ENCODE data around the gene SLC5A10.

Gene SLC5A10

DNA sequence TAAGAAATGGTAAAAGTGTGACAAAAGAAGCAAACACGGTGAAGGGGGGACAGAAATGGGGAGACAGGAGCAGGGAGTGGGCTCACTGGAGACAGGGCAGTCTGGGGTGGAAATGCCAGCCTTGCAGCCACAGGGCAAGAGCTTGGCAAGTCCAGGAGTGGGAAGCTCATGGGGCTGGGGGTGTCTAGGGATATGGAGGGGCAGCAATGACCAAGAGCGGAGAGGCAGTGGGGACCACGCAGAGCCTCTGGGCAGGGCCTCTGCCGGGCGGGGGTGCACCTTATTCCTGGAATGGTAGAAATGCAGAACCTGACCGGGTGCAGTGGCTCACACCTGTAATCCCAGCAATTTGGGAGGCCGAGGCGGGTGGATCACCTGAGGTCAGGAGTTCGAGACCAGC is 12.6 kb downstream of the SLC5A10 start:
- DNase-seq (ENCODE audit: low read depth in 2 of 2) = no peak

DNA sequence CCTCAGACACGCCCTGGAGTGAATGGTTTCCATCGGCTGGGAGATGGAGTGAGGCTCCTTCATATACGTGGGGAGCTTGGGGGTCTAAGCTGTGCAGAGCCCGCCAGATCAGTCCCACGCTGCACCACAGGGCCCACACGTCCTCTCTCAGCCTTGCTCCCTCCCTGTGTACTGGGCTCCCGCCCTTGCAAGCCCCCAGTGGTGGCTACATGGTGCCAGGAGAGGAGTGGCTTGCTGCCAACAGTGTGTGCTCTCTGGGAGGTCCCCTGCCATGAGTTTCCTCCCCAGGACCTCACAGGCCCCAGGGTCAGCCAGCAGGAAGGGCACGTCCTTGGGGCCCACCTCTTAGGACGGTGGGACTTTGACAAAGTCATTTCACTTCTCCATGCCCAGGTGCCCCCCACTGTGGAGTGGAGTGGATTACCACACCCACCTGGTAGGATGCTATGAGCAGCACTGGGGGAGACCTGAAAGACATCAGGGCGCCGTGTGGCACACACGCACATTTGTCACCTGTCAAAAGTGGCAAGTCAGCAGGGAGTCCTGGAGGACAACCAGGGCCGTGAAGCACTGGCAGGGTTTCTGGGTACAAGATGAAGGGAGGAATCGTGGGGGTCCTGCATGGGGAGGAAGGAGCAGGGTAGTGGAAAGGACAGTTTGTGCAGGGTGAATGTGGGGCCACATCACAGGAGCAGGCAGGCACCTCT is 13.7 kb downstream of the SLC5A10 start:
- DNase-seq (ENCODE audit: low read depth in 2 of 2) = no peak

- no peak for DNase-seq (ENCODE audit: low read depth in 2 of 2)
Observed at GRCh38 chr17:18966831-18967624, 15.1 kb downstream of the SLC5A10 start.

GRCh38 chr17:18967916-18968315 is 16.0 kb downstream of the SLC5A10 start:
- no peak for DNase-seq (ENCODE audit: low read depth in 2 of 2)

GRCh38 chr17:18968345-18968744 is 16.4 kb downstream of the SLC5A10 start:
- DNase-seq (ENCODE audit: low read depth in 2 of 2) = no peak

GRCh38 chr17:18968945-18969887 is 17.3 kb downstream of the SLC5A10 start:
- DNase-seq (ENCODE audit: low read depth in 2 of 2) = no peak

DNA sequence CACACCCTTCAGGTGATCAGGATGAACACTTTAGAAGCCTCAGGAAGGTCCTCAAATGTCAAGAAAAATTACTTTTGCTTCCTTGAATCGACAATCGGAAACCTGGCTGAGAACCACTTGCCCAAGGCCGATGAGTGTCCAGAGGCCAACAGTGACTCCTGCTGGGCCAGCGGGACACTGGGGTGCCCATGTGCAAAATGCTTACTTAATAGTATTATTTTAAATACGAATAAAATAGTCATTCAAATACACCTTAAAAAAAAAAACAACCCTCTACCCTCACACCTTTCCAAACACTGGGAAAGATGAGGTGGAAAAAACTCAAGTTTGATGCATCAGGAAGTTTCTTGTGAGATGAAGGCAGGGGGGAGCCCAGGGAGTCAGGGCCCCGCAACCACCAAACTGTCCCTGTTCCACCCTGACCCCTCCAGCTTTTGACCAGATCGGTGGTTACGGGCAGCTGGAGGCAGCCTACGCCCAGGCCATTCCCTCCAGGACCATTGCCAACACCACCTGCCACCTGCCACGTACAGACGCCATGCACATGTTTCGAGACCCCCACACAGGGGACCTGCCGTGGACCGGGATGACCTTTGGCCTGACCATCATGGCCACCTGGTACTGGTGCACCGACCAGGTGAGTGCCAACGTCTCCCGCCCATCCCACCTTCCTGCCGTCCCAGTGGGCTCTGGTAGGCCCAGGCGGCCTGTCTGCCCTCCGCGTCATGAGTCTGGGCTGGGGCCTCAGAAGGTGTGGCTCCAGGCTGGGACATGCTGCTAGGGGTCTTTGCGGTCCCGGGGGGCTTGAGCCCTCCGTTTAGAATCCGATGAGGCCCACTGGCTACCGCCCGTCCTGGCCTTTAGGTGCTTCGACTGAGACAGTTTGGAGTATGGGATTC is 18.9 kb downstream of the SLC5A10 start:
- DNase-seq (ENCODE audit: low read depth in 2 of 2) = no peak

- DNase-seq (ENCODE audit: low read depth in 2 of 2) = no peak
Observed at GRCh38 chr17:18971801-18972200, 19.8 kb downstream of the SLC5A10 start.

- no peak for DNase-seq (ENCODE audit: low read depth in 2 of 2)
Observed at GRCh38 chr17:18974407-18975149, 22.6 kb downstream of the SLC5A10 start.

- DNase-seq (ENCODE audit: low read depth in 2 of 2) = no peak
Observed at GRCh38 chr17:18975597-18975996, 23.6 kb downstream of the SLC5A10 start.

DNA sequence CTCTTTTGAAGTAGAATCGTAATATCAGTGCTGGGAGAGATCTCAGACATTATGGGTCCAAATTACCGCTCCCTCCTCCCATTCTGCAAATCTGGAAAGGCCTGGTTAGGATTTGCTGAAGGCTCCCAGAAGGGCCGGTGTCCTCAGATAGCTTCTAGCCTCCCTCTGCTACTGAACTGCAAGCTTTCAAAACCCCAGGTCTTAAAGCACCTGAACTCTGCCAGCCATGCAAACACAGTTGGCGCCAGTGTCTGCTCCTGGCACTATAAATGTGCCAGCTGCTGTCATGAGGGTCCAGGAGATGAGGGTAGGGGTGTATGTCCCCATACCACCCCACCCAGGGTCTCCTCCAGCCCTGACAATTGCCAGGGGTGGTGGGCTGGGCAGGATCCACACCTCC is 24.2 kb downstream of the SLC5A10 start:
- no peak for DNase-seq (ENCODE audit: low read depth in 2 of 2)

DNA sequence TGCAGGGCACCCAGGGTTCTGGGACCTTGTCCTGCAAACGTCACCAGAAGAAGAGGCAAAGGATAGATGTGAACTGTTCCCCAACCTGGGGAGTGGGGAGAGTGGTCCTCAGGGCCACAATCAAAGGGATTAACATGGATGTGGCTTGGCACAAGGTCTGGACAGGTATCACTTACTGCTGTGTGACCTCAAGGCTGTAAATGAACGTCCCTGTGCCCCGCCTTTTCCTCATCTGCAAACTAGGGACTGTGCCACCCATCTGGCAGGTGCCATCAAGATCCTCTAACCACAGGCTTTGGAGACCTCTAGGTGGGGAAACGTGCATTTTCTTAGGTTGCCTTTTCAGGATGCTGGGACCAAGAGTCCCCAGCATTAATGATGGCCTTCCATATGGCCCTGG is 25.1 kb downstream of the SLC5A10 start:
- DNase-seq (ENCODE audit: low read depth in 2 of 2) = no peak

DNA sequence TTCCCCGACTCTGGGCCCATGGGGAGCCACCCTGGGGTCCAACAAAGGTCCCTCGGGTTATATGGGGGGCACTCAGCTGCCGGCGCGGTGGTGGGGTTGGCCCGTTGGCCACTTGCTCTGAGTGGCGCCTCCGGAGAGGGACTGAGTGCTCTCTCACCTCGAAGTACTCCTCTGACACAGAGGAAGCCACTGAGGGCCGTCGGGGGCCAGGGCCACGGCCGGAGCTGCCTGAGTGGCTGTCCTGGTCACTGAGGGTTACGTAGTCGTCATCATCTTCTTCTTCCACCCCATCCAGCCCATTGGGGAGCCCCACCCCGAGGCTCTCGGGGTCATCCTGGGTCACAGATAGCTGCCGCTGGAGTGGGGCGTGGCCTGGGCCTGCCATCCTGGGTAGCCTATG is 25.7 kb downstream of the SLC5A10 start:
- no peak for DNase-seq (ENCODE audit: low read depth in 2 of 2)

DNA sequence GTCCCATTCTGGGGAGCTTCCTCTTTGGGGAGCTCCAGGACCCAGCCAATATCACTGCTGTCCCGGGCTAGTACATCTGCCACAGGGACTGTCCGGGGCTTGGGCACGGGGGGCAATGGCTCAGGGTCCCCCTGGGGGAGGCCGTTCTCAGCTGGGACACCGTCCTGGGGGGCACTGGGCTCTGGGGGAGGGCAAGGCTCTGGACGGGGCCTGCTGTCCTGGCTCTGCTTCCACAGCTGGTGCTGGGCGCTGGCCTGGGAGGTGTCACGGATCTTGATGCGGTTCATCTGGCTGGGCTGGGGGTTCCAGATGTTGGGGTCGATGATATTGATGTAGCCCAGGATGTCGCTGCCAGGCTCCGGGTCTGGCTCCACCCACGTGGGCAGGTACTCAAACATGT is 26.1 kb downstream of the SLC5A10 start:
- DNase-seq (ENCODE audit: low read depth in 2 of 2) = no peak

DNA sequence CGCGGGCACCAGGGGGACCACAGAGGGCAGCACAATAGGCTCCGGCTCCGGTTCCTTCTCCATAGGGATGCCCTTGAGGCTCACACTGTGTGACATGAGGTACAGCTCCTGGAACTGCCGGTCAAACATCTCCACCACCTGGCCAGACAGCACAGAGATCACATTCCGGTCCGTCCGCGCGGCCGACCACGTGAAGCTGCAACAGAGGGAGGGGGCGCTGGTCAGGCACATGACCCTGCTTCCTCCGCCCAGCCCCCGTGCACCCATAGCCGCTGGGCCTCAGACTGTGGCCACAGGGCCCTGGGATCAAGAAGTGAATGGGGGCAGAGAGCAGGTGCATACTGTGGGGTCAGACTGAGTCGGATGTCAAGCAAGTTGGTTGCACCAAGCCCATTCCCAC is 26.7 kb downstream of the SLC5A10 start:
- no peak for DNase-seq (ENCODE audit: low read depth in 2 of 2)

- no peak for DNase-seq (ENCODE audit: low read depth in 2 of 2)
Observed at GRCh38 chr17:18980682-18981334, 28.8 kb downstream of the SLC5A10 start.

GRCh38 chr17:18981335-18981641 is 29.3 kb downstream of the SLC5A10 start:
- DNase-seq (ENCODE audit: low read depth in 2 of 2) = no peak

DNA sequence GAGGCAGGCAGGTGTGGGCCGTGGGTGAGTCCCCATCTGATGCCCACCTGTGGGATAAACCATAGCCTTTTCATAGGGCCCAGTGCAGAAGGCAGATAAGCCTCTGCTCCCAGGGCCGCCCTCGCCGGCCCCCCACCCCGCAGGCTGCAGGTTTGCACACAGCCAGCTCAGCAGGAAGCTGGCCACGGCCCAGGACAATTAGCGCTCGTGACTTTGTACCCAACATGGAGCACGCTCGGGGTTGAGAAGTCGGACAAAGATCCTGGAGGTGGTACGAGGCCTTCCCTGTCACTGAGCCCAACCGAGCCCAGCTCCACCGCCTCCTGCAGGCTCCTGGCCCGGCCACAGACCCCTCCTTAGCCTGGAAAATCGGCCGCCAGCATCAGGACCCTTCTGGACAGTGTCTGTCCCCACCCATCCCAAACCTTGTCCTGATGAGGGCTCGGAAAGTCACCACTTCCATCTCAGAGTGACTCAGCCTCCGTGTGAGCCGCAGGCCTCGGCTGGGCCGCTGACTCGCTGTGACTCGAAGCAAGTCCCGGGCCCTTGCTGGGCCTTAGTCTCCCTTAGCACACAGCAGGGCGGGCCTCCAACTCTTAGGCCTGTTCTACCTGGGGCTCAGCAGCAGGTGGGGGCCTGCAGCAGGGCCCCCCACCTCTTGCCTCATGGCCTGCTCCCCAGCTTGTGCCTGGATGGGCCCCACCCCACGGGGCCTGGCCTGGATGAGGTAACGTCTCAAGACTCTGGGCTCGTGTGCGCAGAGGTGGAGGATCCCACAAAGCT is 29.9 kb downstream of the SLC5A10 start:
- DNase-seq (ENCODE audit: low read depth in 2 of 2) = no peak

Data from stimulated activated CD8-positive, alpha-beta memory T cell treated with anti-CD3 and anti-CD28 coated beads, Interleukin-15, amount 100 ng/mL, for 4 hours (primary cell).